ENCODE results near the gene ARHGAP26. TPM values are rescaled to one million over a fixed set of nuclear protein-coding genes. Genes with fewer than 3 reads are reported as not detected.

The ARHGAP26 gene
- total and polyA plus RNA-seq, 7 donors: 2.5 to 28.7 (median 12.0) TPM

GRCh38 chr5:143001764-143002351, 231.7 kb downstream of the ARHGAP26 start:
- TF ChIP-seq CTCF (IDR thresholded peaks at IDR 0.05): no peak
- Histone ChIP-seq H3K27me3 (ENCODE audit: insufficient read depth in 3 of 3, low read length in 2 of 3) (no peaks in the 10 kb centered on the region), H3K4me3 (no peak overlapping the region), H3K36me3 (ENCODE audit: insufficient read depth in 1 of 2, low read depth in 1 of 2) (no peaks in the 10 kb centered on the region), H3K9me3 (no peaks in the 10 kb centered on the region), H3K4me1 (peaks cover 19% of the 10 kb centered on the region), H3K27ac (peak overlapping the region; percentile 44)
- intact Hi-C loops (cut with DNase I): loop anchor here (5.0 kb wide), 2 partner anchors 820 to 825 kb away; no protein-coding TSS in a partner anchor
- ATAC-seq (peak in 2 of 4 donors; percentile 13 to 48), DNase-seq (no peak)
- 51 to 63% (median 56%) methylated on average over 8 of the region's 8 CpGs for WGBS, 3 donors

- no peaks in the 10 kb centered on the region for H3K36me3 ChIP-seq (ENCODE audit: insufficient read depth in 1 of 2, low read depth in 1 of 2)
- peaks cover 24% of the 10 kb centered on the region for H3K4me1 ChIP-seq
- H3K4me3 ChIP-seq: no peak overlapping the region
- intact Hi-C loops (cut with DNase I): loop anchor here (1.0 to 5.0 kb wide), 3 partner anchors 398 to 825 kb away; no protein-coding TSS in a partner anchor
- no peaks in the 10 kb centered on the region for H3K9me3 ChIP-seq
- peak; percentile 57 for TF ChIP-seq CTCF (IDR thresholded peaks at IDR 0.05)
- H3K27ac ChIP-seq: peak overlapping the region; percentile 62
- ATAC-seq (peak; percentile 53 to 60 (median 55)), DNase-seq (no peak)
- no peaks in the 10 kb centered on the region for H3K27me3 ChIP-seq (ENCODE audit: insufficient read depth in 3 of 3, low read length in 2 of 3)
- 42 to 48% (median 44%) methylated on average over 7 of the region's 7 CpGs for WGBS, 3 donors
Observed at GRCh38 chr5:143002459-143003327, 232.5 kb downstream of the ARHGAP26 start.

- intact Hi-C loops (cut with DNase I): loop anchor here (1.0 to 5.0 kb wide), 3 partner anchors 397 to 824 kb away; no protein-coding TSS in a partner anchor
- Histone ChIP-seq H3K4me3 (no peak overlapping the region), H3K4me1 (peaks cover 24% of the 10 kb centered on the region), H3K27me3 (ENCODE audit: insufficient read depth in 3 of 3, low read length in 2 of 3) (no peaks in the 10 kb centered on the region), H3K36me3 (ENCODE audit: insufficient read depth in 1 of 2, low read depth in 1 of 2) (no peaks in the 10 kb centered on the region), H3K27ac (peak overlapping the region; percentile 62), H3K9me3 (no peaks in the 10 kb centered on the region)
- DNase-seq: no peak
- 60 to 74% (median 64%) methylated on average over 3 of the region's 3 CpGs for WGBS, 3 donors
- TF ChIP-seq CTCF (IDR thresholded peaks at IDR 0.05): no peak
- no peak for ATAC-seq
Observed at GRCh38 chr5:143003328-143003636, 233.1 kb downstream of the ARHGAP26 start.

- no peaks in the 10 kb centered on the region for H3K36me3 ChIP-seq (ENCODE audit: insufficient read depth in 1 of 2, low read depth in 1 of 2)
- H3K27me3 ChIP-seq (ENCODE audit: insufficient read depth in 3 of 3, low read length in 2 of 3): no peaks in the 10 kb centered on the region
- no peak for TF ChIP-seq CTCF (IDR thresholded peaks at IDR 0.05)
- no peak overlapping the region for H3K4me3 ChIP-seq
- DNase-seq (no peak), ATAC-seq (no peak)
- H3K4me1 ChIP-seq: peaks cover 28% of the 10 kb centered on the region
- WGBS, 3 donors: 65 to 77% (median 68%) methylated on average over 4 of the region's 4 CpGs
- H3K27ac ChIP-seq: no peak overlapping the region
- intact Hi-C loops (cut with DNase I): loop anchor here (5.0 kb wide), 2 partner anchors 818 to 823 kb away; no protein-coding TSS in a partner anchor
- H3K9me3 ChIP-seq: no peaks in the 10 kb centered on the region
Observed at GRCh38 chr5:143004361-143005145, 234.4 kb downstream of the ARHGAP26 start.
